ENCODE results near the gene SEMA4D. TPM values are rescaled to one million over a fixed set of nuclear protein-coding genes. Genes with fewer than 3 reads are reported as not detected.

Gene SEMA4D
- total and polyA plus RNA-seq, 9 of the 15 experiments (the other 6 are each of a cell fraction or from before 2014, with no cell fraction given): 0.38 to 5.1 (median 1.8) TPM

DNA sequence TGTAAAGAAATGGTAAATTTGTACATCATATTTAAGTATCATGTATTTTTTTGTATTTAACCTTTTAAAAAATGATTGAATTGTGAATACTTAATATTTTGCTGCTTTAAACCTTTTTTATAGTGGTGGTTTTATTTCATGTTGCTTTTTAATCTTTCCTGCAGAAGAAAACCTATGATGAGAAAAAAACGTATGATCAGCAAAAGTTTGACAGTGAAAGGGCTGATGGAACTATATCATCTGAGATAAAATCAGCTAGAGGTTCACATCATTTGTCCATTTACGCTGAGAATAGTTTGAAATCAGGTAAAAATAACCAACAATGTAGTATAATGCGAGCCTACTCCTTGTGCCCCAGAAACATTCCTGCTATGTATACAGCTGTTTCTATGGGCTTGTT lies 172.2 kb downstream of the SEMA4D start:
- TF ChIP-seq RFX7 (CRISPR knock-in tag; IDR thresholded peaks at IDR 0.05): no peak
- no peak for TF ChIP-seq ZNF589 (CRISPR knock-in tag; IDR thresholded peaks at IDR 0.05; ENCODE audit: low read depth)
- peak; percentile 57; the same call in 1 of the 2 replicates for TF ChIP-seq C11orf30 (IDR thresholded peaks at IDR 0.05; ENCODE audit: low read depth)
- no peak for TF ChIP-seq ADNP (tag; IDR thresholded peaks at IDR 0.05)
- 0 out of 2 replicates have a peak, but pooled peaks have one; percentile 23 for TF ChIP-seq MAFG (tag; conservative IDR thresholded peaks at IDR 0.05)
- TF ChIP-seq CREM (IDR thresholded peaks at IDR 0.05; ENCODE audit: low read depth): no peak
- no peak for TF ChIP-seq NFIX (CRISPR knock-in tag; IDR thresholded peaks at IDR 0.05; ENCODE audit: low read depth)
- TF ChIP-seq MAX (CRISPR knock-in tag; IDR thresholded peaks at IDR 0.05): no peak
- TF ChIP-seq MAFK (IDR thresholded peaks at IDR 0.05; ENCODE audit: low read length): no peak
- TF ChIP-seq MAFF (IDR thresholded peaks at IDR 0.05; ENCODE audit: low read length): peak; percentile 14; the same call in 1 of the 2 replicates
- no peak for TF ChIP-seq PHF20 (IDR thresholded peaks at IDR 0.05; ENCODE audit: partially characterized antibody)
- peak; percentile 75 for TF ChIP-seq ZNF316 (IDR thresholded peaks at IDR 0.05)
- Histone ChIP-seq H3K79me2 (ENCODE audit: control insufficient read depth, insufficient read depth, low read length) (peaks cover 38% of the 10 kb centered on the region), H3K9me1 (ENCODE audit: control insufficient read depth, insufficient read depth, low read length) (no peaks in the 10 kb centered on the region), H3K9ac (ENCODE audit: insufficient read depth in 1 of 2, low read depth in 2 of 2, low read length in 2 of 2) (no peak overlapping the region), H3K4me2 (ENCODE audit: insufficient read depth, low read length) (no peak overlapping the region), H2AFZ (ENCODE audit: low read depth, low read length) (no peak overlapping the region), H3K4me3 (no peak overlapping the region), H3K4me1 (replicated peaks in 1 of 2; ENCODE audit: control insufficient read depth in 2 of 2, insufficient read depth in 2 of 2, low read length in 2 of 2) (peaks cover 9 to 17% of the 10 kb centered on the region in 2 experiments), H3K27me3 (ENCODE audit: control insufficient read depth in 2 of 2, insufficient read depth in 2 of 2, low read length in 2 of 2) (no peaks in the 10 kb centered on the region), H4K20me1 (replicated peaks; ENCODE audit: control insufficient read depth, insufficient read depth, low read length) (no peaks in the 10 kb centered on the region), H3K9me3 (replicated peaks; ENCODE audit: control insufficient read depth, insufficient read depth, low read depth, low read length) (no peaks in the 10 kb centered on the region), H3K27ac (ENCODE audit: extremely low read depth, low read depth, low read length) (no peak overlapping the region), H3K36me3 (ENCODE audit: control insufficient read depth, insufficient read depth, low read length) (peaks cover 44% of the 10 kb centered on the region; the same call in 2 of the 3 replicates)
- FAIRE-seq: no peak
- BruUV-seq (replicated peaks): no TSS peak
- ATAC-seq: no peak
- DNase-seq (ENCODE audit: extremely low read depth in 1 of 4, low spot score in 3 of 4): no peak
- in situ Hi-C loops (cut with MboI): no loop called here
- 91% methylated on average over 3 of the region's 3 CpGs for WGBS (ENCODE audit: insufficient coverage, low coverage, missing lambda C conversion rate)
- CTCF ChIA-PET (ENCODE audit: low intra/inter-chr PET ratio): no interaction called here
- POLR2A ChIA-PET: interaction anchor here (1.8 kb wide), 1 partner anchor 14 kb away, joined by 6 read pairs; no protein-coding TSS in a partner anchor
- intact Hi-C loops (cut with micrococcal nuclease): no loop called here

Data from K562 (cell line).